ENCODE data around the gene PHF21A.

DNA sequence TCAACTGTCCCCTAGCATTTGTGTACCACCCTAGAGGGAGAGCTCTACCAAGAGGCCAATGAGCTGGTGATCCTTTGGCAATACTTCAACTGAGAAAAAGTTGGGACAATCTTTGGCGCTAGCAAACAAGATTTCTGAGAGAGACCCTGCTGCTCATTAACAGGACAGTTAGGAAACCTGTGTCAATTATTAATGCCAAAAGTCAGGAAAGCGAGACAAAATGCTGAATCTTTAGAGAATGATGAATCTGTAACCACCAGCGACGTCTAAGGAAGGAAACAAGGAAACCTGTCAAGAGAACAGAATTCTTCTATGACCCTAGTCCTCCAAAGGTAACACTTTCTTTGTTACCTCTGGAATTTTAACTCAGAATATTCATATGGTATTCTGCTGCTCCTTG lies 178.9 kb downstream of the PHF21A start:
- TF ChIP-seq CTCF (IDR thresholded peaks at IDR 0.05) (no peak), POLR2A (IDR thresholded peaks at IDR 0.05) (no peak), POLR2AphosphoS5 (IDR thresholded peaks at IDR 0.05) (no peak)
